ENCODE measurements around the gene CKAP5.
"Not testable (repeated sequence)": the region's sequence is repeated elsewhere in the genome, so short reads cannot be mapped to it uniquely, and the experiment has no call there.

GRCh38 chr11:46799725-46800124 lies 46.4 kb downstream of the CKAP5 start:
- TF ChIP-seq, protein P1, sequence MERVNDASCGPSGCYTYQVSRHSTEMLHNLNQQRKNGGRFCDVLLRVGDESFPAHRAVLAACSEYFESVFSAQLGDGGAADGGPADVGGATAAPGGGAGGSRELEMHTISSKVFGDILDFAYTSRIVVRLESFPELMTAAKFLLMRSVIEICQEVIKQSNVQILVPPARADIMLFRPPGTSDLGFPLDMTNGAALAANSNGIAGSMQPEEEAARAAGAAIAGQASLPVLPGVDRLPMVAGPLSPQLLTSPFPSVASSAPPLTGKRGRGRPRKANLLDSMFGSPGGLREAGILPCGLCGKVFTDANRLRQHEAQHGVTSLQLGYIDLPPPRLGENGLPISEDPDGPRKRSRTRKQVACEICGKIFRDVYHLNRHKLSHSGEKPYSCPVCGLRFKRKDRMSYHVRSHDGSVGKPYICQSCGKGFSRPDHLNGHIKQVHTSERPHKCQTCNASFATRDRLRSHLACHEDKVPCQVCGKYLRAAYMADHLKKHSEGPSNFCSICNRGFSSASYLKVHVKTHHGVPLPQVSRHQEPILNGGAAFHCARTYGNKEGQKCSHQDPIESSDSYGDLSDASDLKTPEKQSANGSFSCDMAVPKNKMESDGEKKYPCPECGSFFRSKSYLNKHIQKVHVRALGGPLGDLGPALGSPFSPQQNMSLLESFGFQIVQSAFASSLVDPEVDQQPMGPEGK (CRISPR knock-in tag; IDR thresholded peaks at IDR 0.05; ENCODE audit: borderline replicate concordance): not testable (repeated sequence)
- TF ChIP-seq BACH2 (CRISPR knock-in tag; IDR thresholded peaks at IDR 0.05; ENCODE audit: borderline replicate concordance); CSDC2 (CRISPR knock-in tag; IDR thresholded peaks at IDR 0.05); OSR1 (CRISPR knock-in tag; IDR thresholded peaks at IDR 0.05); ZFP3 (CRISPR knock-in tag; IDR thresholded peaks at IDR 0.05); ARNTL (CRISPR knock-in tag; IDR thresholded peaks at IDR 0.05; ENCODE audit: borderline replicate concordance, low read depth): not testable (repeated sequence)
